Sigmoid colon (tissue), 4 donors: Measurements from ENCODE around the gene SYAP1.

Source experiments
- CTCF ChIP-seq, 4 experiments: fragments of 450-650 bp in 3 of 4; fragments of 200-600 bp in 1 of 4; IDR thresholded peaks; one replicate each; pipeline ENCODE4 v1.5.1; 2016 to 2019; ENCODE audit warnings: antibody characterized with exemption in 4 of 4, mild to moderate bottlenecking in 3 of 4, moderate library complexity in 2 of 4
- EP300 ChIP-seq, 4 donors: sonication (generic); formaldehyde crosslinking; IDR thresholded peaks; one replicate each; pipeline ENCODE4 v1.6.1; 2017; ENCODE audit warnings: antibody characterized with exemption in 4 of 4
- POLR2A ChIP-seq, 2 donors: fragments of 450-650 bp; IDR thresholded peaks; one replicate each; pipeline ENCODE4 v1.6.1; 2016; ENCODE audit warnings: antibody characterized with exemption in 2 of 2, mild to moderate bottlenecking in 2 of 2, moderate library complexity in 2 of 2

GRCh38 chrX:16730450-16730849, 11.0 kb downstream of the SYAP1 start:
- TF ChIP-seq CTCF (IDR thresholded peaks at IDR 0.05), result no peak
- TF ChIP-seq POLR2A (IDR thresholded peaks at IDR 0.05), result no peak
- TF ChIP-seq EP300 (IDR thresholded peaks at IDR 0.05), result no peak
